Activated naive CD4-positive, alpha-beta T cell treated with anti-CD3 and anti-CD28 coated beads, Interleukin-2, amount 50 U/mL, for 16 hours (primary cell): ENCODE data around the gene FRRS1L.

Experiments used
- DNase-seq: peaks from one replicate; pipeline ENCODE4 v3.0.0-alpha.2; 2020

Gene FRRS1L

DNA sequence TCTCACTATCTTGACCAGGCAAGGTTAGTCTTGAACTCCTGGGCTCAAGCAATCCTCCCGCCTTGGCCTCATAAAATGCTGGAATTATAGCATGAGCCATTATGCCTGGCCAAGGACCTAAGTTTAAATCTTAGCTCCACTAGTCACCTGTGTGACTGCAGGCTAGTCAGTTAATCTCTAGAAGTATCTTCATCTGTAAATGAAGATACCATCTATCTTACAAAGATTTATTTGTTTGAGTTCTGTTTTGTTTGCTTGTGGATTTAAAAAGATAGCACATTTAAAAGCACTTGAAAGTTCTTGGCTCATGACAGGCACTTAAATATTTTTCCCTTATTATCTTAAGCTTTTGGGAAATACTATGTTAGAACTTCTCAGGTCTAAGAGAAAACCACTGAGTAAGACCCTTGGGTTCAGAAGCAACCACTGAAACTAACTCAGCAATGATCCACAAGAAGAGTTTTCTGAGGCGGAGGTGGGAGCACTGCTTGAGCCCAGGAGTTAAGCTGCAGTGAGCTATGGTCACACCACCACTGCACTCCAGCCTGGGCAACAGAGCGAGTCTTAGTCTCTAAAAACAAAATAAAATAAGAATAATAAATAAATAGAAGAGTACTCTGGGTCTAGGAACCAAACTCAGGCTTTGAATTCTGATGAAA is 66.4 kb downstream of the FRRS1L start:
- no peak for DNase-seq

DNA sequence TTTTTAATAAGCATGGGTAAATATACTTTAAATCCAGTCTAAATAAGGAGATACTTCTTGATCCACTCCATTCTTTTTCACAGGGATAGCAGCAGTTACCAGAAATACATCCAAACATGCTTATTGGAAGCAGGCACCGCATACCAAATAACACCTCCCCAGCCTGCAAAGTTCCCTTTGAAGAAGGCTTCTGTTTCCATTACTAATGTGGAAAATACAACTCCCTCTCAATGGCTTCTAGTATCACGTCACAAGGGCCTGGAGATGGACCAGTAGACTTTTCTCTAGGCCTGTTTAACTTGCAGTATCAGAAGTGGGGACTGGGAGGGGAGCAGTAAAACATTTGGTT is 68.1 kb downstream of the FRRS1L start:
- no peak for DNase-seq

DNA sequence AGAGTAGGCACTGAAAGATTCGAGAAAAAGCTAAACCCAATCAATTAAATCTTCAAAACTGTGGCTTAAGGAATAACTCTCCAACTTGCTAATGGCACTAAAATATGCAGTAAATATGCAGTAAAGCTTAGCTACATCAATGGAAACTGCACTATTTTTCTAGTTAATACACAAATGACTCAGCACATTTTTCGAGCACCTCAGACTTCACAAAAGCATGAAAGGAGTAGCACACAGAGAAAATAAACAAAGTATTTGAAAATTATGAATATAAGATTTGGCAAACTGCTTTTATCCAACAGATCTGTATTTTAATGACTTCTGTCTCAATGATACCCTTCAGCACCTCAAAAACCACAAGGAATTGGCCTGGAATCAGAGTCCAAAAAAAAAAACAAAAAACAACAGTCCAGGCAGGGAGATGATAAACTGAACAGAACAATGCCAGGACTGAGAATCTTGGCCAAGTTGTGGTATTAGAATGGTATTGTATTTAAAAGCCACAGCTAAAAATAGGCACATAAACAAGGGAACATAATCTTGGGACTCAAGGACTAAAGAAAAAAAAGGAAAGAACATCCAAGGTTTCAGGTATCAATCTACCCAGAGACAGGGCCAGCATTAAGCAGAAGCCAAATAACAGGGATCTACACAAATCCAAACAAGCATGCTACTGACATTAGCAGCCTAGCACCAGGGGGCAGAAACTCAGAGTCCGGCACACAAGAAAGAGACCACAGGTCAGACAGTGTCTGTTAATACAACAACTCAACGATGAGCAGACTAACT is 68.7 kb downstream of the FRRS1L start:
- DNase-seq = no peak

DNA sequence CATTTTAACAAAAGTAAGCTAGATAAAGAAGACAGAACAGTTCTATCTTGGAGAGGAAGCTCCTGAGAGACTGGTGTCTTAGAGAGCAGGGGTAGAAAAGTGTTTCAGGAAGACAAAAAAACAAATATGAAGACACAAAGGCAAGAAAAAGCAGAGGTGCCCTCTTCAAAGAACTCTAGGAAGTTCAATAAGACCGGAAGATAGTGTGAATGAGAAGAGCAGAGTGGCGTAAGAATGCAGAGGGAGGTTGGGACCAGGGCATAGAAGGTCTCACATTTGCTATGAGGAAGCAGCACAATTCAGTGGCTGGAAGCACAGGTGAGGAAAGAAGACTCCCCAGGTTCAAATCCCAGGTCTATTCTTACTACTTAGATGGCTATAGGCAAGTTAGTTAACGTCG is 69.9 kb downstream of the FRRS1L start:
- no peak for DNase-seq

DNA sequence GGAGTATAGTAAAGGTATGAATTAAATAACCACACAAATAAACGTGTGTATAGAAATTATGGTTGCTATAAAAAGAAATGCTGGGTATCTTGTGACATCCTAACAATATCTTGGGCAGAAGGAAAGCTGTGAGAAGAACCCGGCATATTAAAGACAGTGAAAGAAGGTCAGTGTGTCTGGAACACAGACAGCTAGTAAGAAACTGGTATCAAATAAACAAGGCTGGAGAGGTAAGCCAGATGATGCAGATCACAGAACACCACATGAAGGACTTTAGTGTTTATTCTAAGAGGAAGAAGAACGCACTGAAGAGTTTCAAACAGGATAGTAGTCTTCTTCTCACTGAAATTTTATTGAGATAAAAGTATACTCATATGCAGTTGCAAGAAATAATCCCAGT is 71.7 kb downstream of the FRRS1L start:
- DNase-seq = no peak

DNA sequence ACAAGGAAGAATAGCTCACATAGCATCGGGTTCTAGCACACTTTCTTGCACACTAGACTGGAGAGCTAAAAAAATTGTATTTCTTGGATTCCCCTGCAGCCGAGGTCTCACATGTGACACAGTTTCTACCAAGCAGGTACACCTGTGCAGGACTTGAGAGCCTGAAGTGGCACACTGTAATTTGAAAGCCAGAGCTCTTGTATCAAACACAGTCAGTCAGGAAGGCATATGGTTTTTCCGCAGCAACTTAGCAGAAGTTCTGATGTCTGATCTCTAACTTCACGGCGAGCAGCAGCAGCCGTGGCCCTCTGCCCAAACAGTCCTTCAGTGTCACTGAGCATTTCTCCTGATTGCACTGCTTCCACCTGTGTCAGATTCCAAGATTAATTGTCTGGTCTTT is 72.8 kb downstream of the FRRS1L start:
- DNase-seq = no peak

DNA sequence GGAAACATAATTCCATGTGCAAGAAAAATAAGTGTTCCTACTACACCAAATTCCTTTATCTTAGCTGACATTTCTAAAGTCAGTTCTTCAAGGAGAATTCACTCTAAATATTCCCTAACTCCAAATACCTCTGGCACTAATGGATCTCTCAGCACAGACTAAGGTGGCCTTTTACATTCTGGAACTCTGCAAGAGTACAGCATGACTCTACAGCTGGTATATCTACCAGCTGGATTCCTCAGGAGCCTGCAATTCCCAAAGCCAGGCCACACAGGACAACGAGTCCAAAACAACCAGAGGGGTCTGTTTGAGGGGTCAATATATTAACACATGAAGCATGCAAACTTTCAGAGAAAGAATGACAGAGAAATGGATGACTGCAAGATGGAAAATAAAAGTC is 74.5 kb downstream of the FRRS1L start:
- no peak for DNase-seq

DNA sequence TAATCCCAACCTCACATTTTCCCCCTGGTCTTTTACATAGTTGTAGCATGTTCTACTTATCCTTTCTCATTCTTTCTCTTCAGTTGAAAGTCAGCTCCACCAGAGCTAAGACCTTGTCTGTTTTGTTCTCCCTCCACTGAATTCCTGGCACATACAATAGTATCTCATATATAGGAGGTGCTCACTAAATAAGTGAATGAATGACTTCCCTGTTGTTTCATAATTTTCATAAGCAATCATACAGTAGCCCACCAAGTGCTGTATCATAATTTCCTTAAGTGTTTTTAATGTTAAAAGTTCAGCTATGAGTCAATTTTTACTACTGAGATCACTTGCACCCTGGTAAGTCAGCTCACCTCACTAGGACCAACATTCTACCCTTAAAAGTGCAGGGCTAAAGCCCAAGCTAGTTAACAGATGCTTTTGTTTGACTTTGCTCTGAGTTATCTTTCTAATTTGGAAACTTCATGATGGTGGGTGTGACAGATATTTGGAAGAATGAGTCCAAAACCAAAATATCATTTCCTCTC is 74.9 kb downstream of the FRRS1L start:
- no peak for DNase-seq

DNA sequence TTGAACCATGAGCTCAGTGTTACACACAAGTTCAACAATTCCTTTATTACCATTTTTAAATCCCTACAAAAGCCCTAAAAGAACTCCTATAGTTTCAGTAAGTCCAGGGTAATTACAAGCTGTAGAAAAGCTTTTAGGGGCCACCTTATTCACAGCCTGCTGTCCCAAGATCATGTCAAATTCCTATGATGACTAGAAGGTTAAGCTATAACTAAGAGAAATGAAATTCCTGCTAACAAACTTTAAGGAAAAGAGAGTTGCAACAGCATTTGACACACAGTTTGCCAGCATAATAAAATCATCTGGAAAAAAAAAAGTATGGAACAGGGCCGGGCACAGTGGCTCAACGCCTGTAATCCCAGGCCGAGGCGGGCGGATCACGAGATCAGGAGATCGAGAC is 78.8 kb downstream of the FRRS1L start:
- no peak for DNase-seq

DNA sequence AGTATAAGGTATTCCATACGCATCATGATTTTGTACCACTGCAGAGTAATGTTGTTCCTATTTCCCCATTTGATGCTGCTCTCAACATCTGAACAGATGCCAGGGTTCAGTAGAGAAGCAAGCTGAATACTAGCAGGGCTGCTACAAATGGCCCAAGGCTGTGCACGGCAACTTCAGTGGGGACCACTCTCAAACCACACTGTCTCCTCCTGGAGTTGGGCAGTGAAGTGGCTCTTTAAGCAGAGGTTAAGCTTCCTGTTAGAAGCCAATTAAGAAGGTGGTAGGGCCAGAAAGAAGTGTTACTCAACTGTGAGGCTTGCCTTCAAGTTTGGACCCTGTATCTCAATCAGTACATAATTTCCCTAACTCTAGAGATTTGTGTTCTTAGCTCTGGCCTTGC is 79.3 kb downstream of the FRRS1L start:
- DNase-seq = no peak

DNA sequence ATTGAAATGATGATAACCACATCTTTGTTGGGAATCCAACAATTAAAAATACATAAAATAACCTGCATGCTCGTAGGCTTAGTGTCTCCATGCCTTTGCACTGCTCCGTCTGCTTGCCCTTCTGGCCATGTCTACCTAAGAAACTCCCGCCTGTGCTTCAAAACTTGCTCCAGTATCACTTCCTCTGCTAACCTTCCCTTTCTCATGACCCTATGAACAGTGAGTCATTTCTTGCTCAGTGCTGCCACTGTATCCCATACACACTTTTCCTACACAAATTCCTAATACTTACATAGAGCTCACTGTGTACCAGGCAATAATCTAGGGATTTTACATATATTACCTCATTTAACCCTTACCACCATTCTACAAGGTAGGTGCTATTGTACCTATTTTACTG is 80.8 kb downstream of the FRRS1L start:
- no peak for DNase-seq

DNA sequence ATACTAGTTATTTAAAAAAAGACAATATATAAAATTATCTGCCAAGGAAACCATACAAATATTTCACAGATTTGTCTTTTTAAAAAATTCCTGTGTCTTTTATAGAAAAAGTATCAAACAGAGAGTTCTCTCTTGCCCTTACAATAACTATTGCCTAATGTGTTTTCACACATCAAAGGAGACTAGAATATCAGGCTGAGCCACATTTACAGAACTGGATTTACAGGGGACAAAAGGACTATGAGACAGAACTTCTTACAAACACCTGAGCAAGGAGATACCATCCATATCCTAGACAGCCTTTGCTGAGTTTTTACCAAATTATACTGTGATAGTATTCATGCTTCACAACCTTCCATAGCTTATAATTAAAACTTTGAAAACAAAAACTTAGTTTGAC is 81.5 kb downstream of the FRRS1L start:
- DNase-seq = no peak

DNA sequence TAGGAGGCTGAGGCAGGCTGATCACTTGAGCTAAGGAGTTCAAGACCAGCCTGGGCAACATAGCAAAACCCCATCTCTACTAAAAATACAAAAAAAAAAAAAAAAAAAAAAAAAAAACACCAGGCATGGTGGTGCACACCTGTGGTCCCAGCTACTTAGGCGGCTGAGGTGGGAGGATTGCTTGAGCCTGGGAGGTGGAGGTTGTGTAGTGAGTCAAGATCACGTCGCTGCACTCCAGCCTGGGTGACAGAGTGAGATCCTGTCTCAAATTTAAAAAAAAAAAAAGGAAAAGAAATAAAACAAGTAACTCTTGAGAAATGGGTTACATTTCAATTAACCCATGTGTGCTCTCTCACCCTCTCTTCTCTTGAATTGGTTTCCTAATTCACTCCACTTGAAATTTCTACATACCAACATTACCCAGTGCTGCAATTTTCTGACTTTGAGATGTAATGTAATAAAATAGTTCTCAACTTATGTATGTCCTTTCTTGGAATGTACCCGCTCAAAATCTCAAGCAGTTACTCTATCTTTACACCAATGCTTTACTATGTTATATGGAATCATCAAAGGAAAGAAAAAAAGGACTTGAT is 83.1 kb downstream of the FRRS1L start:
- no peak for DNase-seq

DNA sequence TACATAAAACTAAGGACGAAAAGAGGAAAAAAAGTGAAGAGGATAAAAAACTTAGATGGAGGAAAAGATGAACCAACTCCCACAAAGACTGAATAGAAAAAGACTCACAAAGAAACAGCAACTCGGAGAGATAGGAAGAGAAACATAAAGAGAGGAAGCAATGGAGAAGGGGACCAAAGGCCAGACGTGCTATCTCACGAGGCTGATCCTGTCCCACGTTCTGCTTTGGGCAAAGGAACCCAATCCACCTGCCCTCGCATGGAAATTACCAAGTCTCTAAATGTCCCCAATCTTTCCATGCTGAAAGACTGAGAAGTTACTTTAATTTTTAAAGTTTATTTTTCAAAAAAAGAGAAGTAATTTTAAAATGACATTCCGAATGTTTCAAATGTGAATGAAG is 83.9 kb downstream of the FRRS1L start:
- DNase-seq = no peak

DNA sequence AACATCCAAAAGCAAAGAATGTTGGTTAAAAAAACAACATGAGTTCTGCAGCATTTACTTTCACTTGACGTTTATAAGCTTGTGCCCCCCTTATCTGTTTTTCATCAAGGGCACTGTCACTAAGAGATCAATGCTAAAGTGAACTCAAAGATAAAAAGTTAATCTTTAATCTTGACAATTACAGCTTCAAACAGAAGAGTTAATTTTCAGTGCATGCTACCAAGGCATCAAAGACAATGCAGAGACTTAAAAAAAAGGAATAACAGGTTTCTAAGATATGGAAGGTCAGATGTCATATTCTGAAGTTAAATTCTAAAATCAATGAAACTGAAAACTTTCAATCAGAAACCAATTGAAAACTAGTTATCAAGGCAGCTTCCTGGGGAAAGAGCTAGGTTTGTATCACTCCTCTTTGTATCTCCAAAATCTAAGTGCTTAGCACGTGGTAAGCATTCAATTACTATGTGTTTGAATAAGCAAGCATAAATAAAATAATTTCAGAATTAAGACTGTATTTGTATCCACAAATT is 84.9 kb downstream of the FRRS1L start:
- no peak for DNase-seq
